Measurements from ENCODE around the gene KDM3A.
"Not testable (repeated sequence)": the region's sequence is repeated elsewhere in the genome, so short reads cannot be mapped to it uniquely, and the experiment has no call there.

The KDM3A gene

DNA sequence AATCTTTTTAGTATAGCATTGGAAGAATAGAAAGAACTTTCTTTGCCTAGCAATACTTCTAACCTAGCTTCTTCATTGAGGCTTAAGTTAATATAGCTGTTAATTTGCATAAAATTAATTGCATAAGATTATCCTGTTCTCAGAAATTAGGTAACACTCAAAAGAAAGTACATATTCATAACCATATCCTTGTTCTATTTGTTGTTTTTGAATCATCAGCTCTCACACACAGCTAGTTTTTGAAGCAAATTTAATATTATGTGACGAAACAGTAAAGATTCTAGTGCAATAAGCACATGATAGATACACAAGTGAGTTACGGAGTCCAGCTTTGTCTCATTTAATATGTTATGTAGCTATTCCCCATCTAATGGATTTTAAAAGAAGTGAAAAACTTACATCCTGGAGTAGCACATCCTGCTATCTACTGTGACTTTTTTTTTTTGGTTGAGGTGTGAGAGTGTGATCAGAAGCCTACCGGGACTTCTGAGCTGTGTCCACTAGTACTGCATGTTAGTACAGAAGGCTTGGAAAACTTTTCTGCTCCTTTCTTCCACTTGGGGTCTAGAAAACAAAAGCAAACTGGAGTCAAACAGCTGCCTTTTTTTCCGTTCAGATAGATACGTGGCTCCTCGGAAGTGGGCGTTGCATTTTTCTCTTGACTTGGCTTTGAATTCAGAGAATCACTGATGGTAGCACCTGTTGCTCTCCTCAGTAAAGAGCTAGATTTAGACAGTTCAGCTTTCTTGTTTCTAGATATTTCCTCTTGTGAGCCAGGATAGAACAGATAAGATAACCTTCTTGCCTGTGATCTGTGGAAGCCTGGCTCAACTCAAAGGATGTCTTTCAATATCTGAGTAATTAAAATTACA is 27.2 kb downstream of the KDM3A start:
- DNase-seq: peak in 4 of 42 donors; percentile 31 to 50 (median 38)
- intact Hi-C loops (cut with DNase I): no loop called here

DNA sequence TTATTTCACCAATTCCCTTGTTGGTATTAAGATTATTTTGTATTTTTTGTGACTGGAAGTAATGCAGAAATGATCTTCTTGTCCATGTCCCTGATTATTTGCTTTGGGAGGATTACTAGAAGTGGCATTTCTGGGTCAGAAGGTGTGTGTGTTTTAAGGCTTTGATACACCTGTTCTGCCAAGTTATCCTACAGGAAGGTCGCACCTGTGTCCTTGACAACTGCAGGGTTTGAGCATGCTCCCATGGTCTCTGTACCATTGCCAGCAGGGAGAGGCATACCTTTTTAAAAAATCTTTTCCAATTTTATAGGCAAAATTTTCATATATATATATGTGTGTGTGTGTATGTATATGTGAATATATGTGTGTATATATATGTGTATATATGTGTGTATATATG is 29.7 kb downstream of the KDM3A start:
- intact Hi-C loops (cut with DNase I): no loop called here
- no peak for DNase-seq

DNA sequence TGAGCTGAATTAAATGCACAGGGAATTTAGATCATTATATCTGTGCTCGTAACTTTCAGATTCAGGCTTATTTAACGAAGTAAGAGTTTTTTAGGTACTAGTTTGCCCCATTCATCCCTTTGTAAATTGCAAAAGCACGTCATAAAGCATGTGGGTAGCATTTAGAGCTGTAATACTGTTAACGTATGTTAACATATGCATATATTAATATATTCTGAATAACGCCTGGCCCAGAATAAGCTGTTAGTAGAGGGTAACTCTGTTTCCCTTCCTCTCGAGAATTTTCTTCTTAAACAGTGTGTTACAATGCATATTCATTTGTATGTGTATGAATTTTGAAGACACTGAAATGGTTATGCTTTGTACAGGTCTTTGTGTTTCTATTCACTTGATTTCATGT is 30.5 kb downstream of the KDM3A start:
- DNase-seq: no peak
- intact Hi-C loops (cut with DNase I): no loop called here

DNA sequence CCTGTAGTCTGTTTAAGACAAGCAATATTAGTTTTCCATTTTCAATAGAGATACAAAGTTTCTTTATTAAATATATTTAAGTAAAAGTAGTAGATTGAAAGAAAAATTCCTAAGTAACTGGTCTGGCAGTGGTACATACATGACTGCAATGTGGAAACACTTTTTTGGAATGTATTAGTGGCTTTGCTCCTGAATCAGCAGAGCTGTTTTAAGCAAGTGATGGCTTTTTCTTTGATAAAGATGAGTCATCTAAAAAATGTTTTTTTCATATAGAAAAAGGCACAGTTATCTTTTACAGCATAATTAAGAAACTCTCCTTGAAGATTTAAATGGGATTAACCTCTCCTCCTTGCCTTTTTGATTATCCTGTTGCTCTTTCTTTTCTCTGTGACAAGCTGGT is 34.9 kb downstream of the KDM3A start:
- no peak for DNase-seq
- intact Hi-C loops (cut with DNase I): no loop called here

DNA sequence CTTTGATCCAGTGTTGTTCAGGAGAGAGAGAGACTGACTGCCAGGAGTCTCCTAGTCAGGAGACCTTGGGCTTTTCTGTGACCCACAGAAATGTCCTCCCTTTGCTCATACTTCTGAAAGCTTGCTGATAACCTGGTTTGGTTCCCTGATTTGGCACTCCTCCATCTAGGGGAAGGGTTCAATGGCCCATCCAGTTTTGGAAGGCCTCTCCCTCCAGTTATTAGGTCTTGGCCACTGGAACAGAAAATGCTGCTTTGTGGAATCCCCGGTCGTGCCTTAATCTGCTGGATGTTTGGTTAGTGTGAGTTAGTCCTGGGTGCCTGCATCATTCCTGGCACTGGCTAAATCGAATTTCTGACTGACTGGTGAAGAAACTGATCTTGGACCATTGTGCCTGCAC is 35.7 kb downstream of the KDM3A start:
- intact Hi-C loops (cut with DNase I): no loop called here
- no peak for DNase-seq

DNA sequence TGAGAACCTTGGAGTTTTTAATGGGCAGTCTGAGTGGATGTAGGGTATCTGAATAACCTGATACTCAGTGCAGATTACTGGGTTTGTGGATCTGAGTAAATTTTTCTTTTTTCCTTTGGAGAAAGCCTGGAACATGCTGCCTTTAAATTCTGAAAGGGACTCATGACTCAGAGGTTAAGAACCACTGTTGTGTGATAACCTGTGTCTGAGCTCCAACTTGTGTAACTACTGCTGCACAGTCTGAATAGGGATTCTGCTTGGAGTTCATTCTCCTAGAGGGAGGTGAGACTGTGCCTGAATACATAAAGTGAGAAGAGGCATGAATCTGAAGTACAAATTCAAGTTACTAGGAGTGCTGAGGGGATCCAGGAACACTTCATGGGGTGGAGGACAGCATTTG is 36.2 kb downstream of the KDM3A start:
- intact Hi-C loops (cut with DNase I): no loop called here
- no peak for DNase-seq

DNA sequence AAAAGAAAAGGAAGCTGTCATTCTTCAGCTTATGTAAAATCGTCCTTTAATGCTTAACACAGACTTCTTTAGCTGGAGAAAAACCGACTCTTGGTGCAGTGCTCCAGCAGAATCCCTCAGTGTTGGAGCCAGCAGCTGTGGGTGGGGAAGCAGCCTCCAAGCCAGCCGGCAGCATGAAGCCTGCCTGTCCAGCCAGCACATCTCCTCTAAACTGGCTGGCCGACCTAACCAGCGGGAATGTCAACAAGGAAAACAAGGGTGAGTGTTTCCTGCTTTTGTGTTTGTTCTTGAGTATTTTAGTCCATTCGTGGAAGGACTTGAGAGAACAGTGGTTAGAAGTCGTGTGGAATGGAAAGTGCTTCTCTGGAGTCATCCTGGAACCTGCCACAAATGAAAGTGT is 38.9 kb downstream of the KDM3A start:
- peak in 30 of 42 donors; percentile 8 to 62 (median 36) for DNase-seq
- intact Hi-C loops (cut with DNase I): no loop called here

DNA sequence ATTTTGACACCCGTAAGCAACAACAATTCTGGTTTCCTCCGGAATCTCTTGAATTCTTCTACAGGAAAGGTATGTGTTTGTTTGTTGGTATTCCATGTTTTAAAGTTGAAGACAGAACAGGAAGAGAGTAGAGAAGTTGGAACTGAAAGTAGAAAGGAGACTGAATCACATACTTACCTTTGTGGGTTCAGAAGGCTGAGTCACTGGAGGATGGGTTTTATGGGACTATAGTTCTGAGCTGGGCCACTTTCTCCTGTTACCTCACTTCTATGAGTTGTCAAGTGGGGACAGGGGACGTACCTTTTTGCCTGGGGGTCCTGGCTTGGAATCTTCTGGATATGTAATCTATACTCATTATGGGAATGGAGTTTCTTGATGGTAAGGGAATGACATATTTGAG is 40.9 kb downstream of the KDM3A start:
- no peak for DNase-seq
- intact Hi-C loops (cut with DNase I): no loop called here

DNA sequence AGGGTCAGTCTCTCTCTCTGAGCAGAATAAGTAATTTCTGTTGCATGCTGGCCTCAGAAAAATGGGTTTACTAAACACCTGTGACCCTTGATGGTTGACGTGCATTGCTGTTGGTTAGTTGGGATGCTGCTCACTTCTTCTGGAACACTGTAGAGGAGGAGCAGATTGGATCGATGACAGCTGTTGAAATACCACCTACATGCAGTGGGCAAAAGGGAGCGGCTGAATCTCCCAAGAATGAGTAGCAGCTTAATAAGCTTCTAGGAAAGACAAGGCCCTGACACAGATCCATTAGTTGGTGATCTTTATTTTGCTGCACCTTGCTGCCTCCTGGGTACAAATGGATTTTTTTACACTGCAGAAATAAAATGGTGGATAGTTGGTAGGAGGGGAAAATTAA is 43.2 kb downstream of the KDM3A start:
- intact Hi-C loops (cut with DNase I): no loop called here
- DNase-seq: peak in 4 of 42 donors; percentile 36 to 63 (median 47)

DNA sequence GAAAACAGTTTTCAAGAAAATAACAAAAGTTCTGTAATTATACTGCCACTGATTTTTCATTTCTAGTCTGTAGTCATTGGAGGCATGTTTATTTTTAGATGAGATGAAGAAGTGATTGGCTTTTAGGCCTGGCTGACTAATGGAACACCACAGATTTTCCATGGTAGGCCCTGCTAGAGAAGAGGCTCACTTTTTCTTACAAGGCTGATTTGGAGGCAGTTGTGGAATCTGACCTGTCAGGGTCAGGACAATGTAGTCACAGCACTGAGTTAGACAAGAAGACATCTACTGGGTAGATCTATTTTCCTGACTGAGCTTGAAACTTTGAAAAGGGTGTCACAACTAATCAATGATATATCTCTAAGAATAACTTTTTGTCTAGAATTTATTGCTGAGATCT is 43.9 kb downstream of the KDM3A start:
- intact Hi-C loops (cut with DNase I): no loop called here
- no peak for DNase-seq

DNA sequence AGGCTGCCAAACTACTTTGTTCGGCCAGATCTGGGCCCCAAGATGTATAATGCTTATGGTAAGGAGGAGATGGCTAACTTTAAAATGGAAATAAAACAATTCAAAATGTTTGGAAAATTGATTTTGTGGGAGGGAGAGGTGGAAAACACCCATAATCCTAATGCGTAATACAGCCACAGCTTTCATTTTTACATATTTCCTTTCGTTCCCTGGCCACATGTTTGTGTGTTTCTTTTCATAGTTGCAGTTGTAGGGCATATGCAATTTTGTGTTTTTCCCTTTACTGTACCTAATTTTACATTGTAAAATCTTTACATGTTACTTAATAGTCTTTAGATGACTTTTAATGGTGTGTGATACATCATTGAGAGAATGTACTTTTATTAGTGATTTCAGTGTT is 44.6 kb downstream of the KDM3A start:
- intact Hi-C loops (cut with DNase I): no loop called here
- DNase-seq: no peak

DNA sequence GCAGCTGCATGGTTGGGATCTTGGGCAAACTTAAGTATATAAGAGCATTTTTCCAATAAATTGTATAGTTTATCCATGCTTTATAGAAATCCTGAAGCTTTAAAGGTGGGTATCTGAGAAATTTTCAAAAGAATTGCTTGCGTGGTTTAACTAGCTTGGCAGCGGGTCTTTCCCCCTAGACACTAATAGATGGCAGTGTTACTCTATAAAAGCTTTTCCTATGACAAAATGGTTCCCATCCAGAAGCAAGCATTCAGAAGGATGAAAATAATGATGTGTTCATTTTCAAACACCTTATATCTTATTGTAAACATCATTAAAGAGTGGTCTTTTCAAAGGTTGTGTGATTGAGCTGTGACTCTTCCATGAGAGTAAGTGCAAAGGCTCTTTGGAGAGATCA is 45.9 kb downstream of the KDM3A start:
- intact Hi-C loops (cut with DNase I): no loop called here
- no peak for DNase-seq

DNA sequence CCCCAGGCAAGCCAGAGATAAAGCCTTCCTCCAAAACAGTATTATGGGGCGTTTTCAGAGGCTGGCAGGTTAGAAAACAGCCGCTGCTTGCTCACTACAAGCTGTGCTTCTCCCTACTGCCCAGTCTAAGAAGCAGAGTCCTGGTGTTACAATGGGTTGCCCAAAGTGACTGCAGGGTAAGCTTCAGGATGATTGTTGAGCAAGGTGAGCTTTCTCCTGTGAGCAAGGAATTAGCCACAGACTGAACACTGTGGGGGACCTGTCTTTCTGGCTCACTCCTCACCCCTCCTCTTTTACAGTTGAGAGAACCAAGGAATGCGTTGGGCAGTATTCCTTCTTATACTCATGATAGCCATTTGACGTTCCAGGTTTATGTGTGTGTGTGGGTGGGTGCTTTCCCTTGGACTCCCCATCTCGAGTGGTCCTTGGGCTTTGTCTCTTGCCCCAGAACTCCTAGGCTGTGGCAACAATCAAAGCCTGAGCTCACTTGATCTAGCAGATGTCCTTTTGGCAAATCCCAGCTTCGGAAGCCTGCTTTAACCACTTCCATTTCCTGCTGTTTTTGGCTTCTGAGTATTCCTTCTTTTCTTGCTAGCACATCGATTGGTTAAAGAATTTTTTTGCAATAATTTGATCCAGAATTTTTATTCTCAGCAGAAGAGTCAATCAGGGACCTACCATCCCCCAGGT is 47.5 kb downstream of the KDM3A start:
- no peak for DNase-seq
- intact Hi-C loops (cut with DNase I): no loop called here

DNA sequence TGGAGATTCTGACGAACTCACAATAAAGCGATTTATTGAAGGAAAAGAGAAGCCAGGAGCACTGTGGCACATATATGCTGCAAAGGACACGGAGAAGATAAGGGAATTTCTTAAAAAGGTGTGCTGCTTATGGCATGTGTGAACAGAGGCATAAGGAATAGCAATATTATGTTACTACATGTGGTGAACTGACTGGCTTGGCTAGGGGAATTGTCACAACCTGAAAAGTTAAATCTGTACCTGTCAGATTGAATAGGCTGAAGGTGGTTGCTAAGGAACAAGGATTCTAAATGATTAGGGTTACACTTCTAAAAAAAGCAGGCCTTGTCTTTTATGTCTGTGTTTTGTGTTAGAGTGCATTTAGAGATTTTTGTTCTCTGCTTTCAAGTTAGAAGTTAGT is 48.4 kb downstream of the KDM3A start:
- DNase-seq: peak in 3 of 42 donors; percentile 27 to 51 (median 49)
- intact Hi-C loops (cut with DNase I): no loop called here

DNA sequence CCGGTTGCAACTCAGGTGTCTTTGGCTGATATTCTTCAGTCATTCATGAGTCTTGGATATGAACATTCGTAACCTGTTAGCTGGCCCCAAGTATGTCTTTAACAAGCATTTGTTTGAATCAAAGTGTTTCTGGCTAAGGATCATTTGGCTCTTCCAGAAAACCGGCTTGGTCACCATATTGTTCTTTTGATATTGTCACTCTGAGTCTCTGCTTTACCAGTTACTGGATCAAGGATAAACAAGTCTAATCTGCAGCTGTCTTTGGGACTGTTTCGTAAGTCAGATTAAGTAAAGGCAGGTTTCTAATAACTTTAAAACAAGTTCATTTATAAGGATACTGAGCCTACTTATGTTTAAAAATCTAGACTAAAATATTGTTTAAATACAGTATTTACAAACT is 49.1 kb downstream of the KDM3A start:
- intact Hi-C loops (cut with DNase I): no loop called here
- DNase-seq: no peak

DNA sequence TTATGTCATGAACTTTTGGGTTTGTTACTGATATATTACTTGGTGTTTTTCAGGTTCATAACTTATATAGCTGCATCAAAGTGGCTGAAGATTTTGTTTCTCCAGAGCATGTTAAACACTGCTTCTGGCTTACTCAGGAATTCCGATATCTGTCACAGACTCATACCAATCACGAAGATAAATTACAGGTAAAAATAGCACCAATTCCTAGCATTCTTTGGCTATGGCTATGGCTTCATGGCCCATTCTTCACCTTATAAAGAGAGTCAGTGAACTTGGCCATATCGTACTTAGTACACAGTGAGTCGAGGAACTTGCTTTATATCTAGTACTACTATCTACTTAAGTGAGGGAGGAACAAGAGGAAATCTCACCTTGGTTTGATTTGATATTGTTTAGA is 49.9 kb downstream of the KDM3A start:
- DNase-seq: no peak
- intact Hi-C loops (cut with DNase I): no loop called here

DNA sequence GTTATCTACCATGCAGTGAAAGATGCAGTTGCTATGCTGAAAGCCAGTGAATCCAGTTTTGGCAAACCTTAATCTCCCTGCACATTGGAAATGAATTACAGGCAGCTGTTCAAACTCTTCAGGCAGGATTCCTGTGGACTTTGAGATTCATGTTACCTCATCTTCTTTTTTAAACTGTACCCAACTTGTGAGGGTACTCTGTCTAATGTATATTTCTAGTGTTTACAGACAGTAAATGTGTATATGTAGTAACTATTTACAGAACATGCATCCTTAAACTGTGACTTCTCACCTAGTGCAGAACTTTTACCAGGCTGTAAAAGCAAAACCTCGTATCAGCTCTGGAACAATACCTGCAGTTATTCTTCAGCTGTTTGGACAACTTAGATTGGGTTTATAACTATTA is 50.9 kb downstream of the KDM3A start:
- intact Hi-C loops (cut with DNase I): no loop called here

DNA sequence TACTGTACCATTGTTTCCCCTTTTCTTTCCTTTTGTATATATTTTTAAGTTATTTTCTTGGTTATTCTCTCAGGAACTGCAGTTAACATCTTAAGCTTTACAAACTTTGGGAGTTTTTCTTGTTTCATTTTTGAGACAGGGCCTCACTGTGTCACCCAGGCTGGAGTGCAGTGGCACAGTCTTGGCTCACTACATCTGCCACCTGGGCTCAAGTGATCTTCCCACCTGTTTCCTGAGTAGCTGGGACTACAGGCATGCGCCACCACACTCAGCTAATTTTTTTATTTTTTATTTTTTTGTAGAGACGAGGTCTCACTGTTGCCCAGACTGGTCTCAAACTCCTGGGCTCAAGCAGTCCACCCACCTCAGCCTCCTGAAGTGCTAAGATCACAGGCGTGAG is 55.2 kb downstream of the KDM3A start:
- DNase-seq; intact Hi-C loops (cut with DNase I): not testable (repeated sequence)

More for the DNA sequence above, 50.9 kb downstream of the KDM3A start:
- no peak for DNase-seq

DNA sequence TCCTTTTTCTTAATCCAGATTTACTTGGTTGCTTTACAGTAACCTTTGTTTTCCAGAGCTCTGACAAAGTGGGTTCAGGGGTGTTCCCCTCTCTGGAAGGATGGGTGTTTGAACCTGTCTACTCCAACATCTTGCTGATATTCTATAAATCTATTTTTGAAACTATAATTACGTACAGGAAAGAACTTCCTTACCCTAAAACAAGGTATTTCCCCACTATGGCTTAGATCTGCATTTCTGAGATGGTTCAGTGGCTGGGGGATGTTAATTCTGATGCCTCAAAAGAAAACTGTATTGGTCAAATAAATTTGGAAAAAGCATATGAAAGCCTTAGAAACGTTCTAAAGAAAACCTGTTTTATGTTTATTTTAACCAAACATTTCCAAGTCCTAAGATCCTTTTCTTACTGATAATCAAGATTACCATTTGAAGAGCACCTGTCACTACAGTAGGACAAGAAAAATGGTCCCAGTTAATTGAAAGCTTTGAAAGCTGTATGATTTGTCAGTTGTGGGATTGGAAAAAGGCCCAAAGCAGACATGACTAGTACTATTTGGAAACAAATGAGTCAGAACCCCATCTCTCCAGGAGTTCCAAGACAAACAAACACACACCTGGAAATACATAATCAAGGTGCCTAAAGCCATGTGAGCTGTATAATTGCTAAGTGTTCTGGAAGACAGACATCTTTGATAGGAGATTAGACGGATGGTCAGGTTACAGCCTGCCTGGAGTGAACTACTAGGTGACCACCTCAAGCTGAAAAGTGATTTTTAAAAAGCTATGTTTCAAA is 57.5 kb downstream of the KDM3A start:
- DNase-seq: no peak
- intact Hi-C loops (cut with DNase I): no loop called here

DNA sequence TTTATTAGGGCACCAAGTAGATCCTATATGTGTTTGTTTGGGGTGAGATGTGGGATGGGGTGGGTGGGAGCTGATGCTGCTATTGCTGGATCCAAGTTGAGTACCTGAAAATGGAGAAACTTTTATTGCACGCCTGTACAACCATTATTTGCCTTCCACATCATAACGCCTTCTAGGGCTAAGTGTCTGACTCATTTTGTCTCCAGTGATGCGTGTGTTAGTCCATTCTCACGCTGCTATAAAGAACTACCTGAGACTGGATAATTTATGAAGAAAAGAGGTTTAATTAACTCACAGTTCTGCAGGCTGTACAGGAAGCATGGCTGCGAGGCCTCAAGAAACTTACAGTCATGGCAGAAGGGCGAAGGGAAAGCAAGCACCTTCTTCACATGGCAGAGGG is 58.2 kb downstream of the KDM3A start:
- intact Hi-C loops (cut with DNase I): no loop called here
- DNase-seq: no peak
